K562 (cell line): ENCODE data around the gene KRT5. TPM values are rescaled to one million over a fixed set of nuclear protein-coding genes. Genes with fewer than 3 reads are reported as not detected.

Experiments
- ATAC-seq: fragments of 200-7000 bp; cut with Tn5 transposase; 3 replicates; pipeline ENCODE4 v1.9.1; 2020; ENCODE audit warnings: moderate library complexity
- BruUV-seq: library from RNA; stranded (reverse); fragments of 400-500 nt; replicated peaks from 2 replicates; lab custom pipeline; 2021; lab: Mats Ljungman, UMichigan
- CTCF ChIA-PET: fragments of 300-600 bp; formaldehyde crosslinking; extraction: SDS; loops from one replicate; lab custom pipeline; 2021; ENCODE audit warnings: low intra/inter-chr PET ratio; lab: Yijun Ruan, JAX
- POLR2A ChIA-PET: fragments of 300-600, 350-650 bp; sonication (Branson Sonifier 250); formaldehyde crosslinking; extraction: SDS; loops from one replicate; lab custom pipeline; 2021; ENCODE audit warnings: antibody characterized with exemption, inconsistent platforms; lab: Yijun Ruan, JAX
- DNase-seq, 4 experiments: peaks; one replicate each; pipeline versions ENCODE4 v3.0.0 to v3.0.0-alpha.2; 2011 to 2018; ENCODE audit warnings: low spot score in 3 of 4, mixed read lengths in 3 of 4; ENCODE audit errors: extremely low read depth in 1 of 4
- FAIRE-seq: peaks from 2 replicates; lab custom pipeline; 2011; peaks lifted over from hg19 to GRCh38; lab: Jason Lieb, UNC
- H2AFZ ChIP-seq: 2 replicates; pipeline ENCODE4 v1.6.0; 2011; ENCODE audit warnings: low read depth, low read length, control low read depth, inconsistent platforms
- H3K27ac ChIP-seq: fragments of 200-600 bp; 3 replicates; pipeline ENCODE4 v1.8.0; 2011; ENCODE audit warnings: low read depth, mild to moderate bottlenecking, control low read depth, inconsistent platforms, low read length, moderate library complexity, mixed read lengths; ENCODE audit errors: extremely low read depth
- H3K27me3 ChIP-seq, 2 experiments: fragments of 300-600 bp in 1 of 2; 2 replicates in 1 of 2; 3 replicates in 1 of 2; pipeline versions ENCODE4 v1.6.0 to v1.8.0; 2011; ENCODE audit warnings: inconsistent platforms in 2 of 2, low read length in 2 of 2, mild to moderate bottlenecking in 1 of 2, mixed read lengths in 1 of 2, moderate library complexity in 1 of 2; ENCODE audit not compliant: control insufficient read depth in 2 of 2, insufficient read depth in 2 of 2
- H3K36me3 ChIP-seq: fragments of 300-600 bp; 3 replicates; pipeline ENCODE4 v1.8.0; 2011; ENCODE audit warnings: mild to moderate bottlenecking, low read length, inconsistent platforms; ENCODE audit not compliant: control insufficient read depth, insufficient read depth
- H3K4me1 ChIP-seq, 2 experiments: fragments of 200-600 bp in 1 of 2; replicated peaks in 1 of 2; 2 replicates in 1 of 2; 3 replicates in 1 of 2; pipeline versions ENCODE4 v1.5.1 to v1.8.0; 2011; ENCODE audit warnings: inconsistent platforms in 2 of 2, low read length in 2 of 2, mild to moderate bottlenecking in 1 of 2, mixed read lengths in 1 of 2, moderate library complexity in 1 of 2; ENCODE audit not compliant: control insufficient read depth in 2 of 2, insufficient read depth in 2 of 2
- H3K4me2 ChIP-seq: 2 replicates; pipeline ENCODE4 v1.6.1; 2011; ENCODE audit warnings: low read length, control low read depth, inconsistent platforms, mixed read lengths; ENCODE audit not compliant: insufficient read depth
- H3K4me3 ChIP-seq: fragments of 200-600 bp; sonication (generic), shearing (Covaris generic); 2 replicates; pipeline ENCODE4 v1.5.1; 2016; ENCODE audit warnings: control low read depth, inconsistent platforms
- H3K79me2 ChIP-seq: fragments of 200-600 bp; 3 replicates; pipeline ENCODE4 v1.8.0; 2011; ENCODE audit warnings: low read length, inconsistent platforms; ENCODE audit not compliant: control insufficient read depth, insufficient read depth
- H3K9ac ChIP-seq, 2 experiments: 2 replicates each; pipeline versions ENCODE4 v1.6.0 to v1.6.1; 2011; ENCODE audit warnings: low read depth in 2 of 2, low read length in 2 of 2, control low read depth in 1 of 2, inconsistent platforms in 1 of 2, mild to moderate bottlenecking in 1 of 2, mixed read lengths in 1 of 2; ENCODE audit not compliant: insufficient read depth in 1 of 2
- H3K9me1 ChIP-seq: one replicate; pipeline ENCODE4 v1.6.0; 2011; ENCODE audit warnings: inconsistent platforms, mild to moderate bottlenecking, low read length, moderate library complexity; ENCODE audit not compliant: control insufficient read depth, insufficient read depth
- H3K9me3 ChIP-seq: replicated peaks from 2 replicates; pipeline ENCODE4 v1.5.1; 2011; ENCODE audit warnings: low read depth, low read length, inconsistent platforms; ENCODE audit not compliant: control insufficient read depth, insufficient read depth
- H4K20me1 ChIP-seq: replicated peaks from 2 replicates; pipeline ENCODE4 v1.6.1; 2011; ENCODE audit warnings: low read length, inconsistent platforms, mixed read lengths; ENCODE audit not compliant: control insufficient read depth, insufficient read depth
- WGBS: fragments of 100-300 bp; shearing (Covaris generic); methylation state at CpG from one replicate; pipeline ENCODE4 v1.1.6; 2016; ENCODE audit warnings: low coverage, mixed read lengths; ENCODE audit not compliant: insufficient coverage; ENCODE audit errors: missing lambda C conversion rate; 5-methylcytosine and 5-hydroxymethylcytosine counted together
- in situ Hi-C: fragments of 300-500 bp; cut with MboI; formaldehyde crosslinking; loops from 4 replicates; pipeline ENCODE4 v1.15.0; 2018; ENCODE audit warnings: inconsistent platforms, mixed read lengths
- intact Hi-C: fragments of 100-400 bp; cut with micrococcal nuclease; formaldehyde crosslinking; loops from 2 replicates; pipeline ENCODE4 v1.14.2; 2022
- polyA plus RNA-seq, 8 experiments: library from polyadenylated mRNA; depleted of rRNA in 4 of 8; stranded (reverse) in 5 of 8; unstranded in 3 of 8; fragments of >200 nt; fragmentation: Nextera tagmentation in 2 of 8; fragmentation: Illumina TruSeq in 1 of 8; extraction: Ambion mirVana in 2 of 8; extraction: Trizol in 1 of 8; gene quantifications; 2 replicates each; pipeline versions ENCODE4 v1.2.1 to v1.2.3, GENCODE V29; 2011 to 2014; ENCODE audit warnings: inconsistent platforms in 1 of 8, missing spikeins in 1 of 8
- total RNA-seq, 7 experiments: library from RNA; depleted of rRNA in 6 of 7; stranded (reverse); fragments of >200 nt in 6 of 7; fragmentation: Illumina TruSeq in 2 of 7; extraction: Trizol in 2 of 7; gene quantifications; 2 replicates each; pipeline versions ENCODE4 v1.2.1 to v1.2.3, GENCODE V29; 2011 to 2021; ENCODE audit warnings: low replicate concordance in 1 of 7
- TF ChIP-seq, protein P1 (sequence below), 2 experiments: fragments of 450-650 bp; IDR thresholded peaks; 2 replicates each; pipeline ENCODE4 v1.6.1; 2018; ENCODE audit warnings: mild to moderate bottlenecking in 2 of 2, low read depth in 1 of 2; ENCODE audit not compliant: partially characterized antibody in 2 of 2

KRT5 gene
- total and polyA plus RNA-seq, 9 of the 15 experiments (the other 6 are each of a cell fraction or from before 2014, with no cell fraction given) = 0.32 TPM; not detected in 8

DNA sequence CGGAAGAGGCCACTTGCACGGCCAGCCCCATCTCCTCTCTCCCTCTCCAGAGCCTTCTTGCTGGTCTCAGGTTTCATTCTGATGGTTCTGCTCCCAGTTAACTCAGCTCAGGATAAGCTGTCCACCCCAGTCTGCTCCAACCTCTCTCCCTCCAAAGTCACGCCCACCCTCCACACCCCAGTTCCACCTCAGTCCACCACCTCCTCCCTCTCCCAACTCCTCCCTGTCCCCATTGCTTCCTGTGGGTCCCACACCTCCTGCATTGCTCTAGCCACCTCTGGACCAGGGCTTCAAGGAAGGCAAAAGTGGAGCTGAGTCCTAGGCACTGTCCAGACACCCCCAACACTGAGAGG is 19.6 kb upstream of the KRT5 start:
- DNase-seq (no peak), FAIRE-seq (no peak), ATAC-seq (no peak)
- TF ChIP-seq, protein P1, sequence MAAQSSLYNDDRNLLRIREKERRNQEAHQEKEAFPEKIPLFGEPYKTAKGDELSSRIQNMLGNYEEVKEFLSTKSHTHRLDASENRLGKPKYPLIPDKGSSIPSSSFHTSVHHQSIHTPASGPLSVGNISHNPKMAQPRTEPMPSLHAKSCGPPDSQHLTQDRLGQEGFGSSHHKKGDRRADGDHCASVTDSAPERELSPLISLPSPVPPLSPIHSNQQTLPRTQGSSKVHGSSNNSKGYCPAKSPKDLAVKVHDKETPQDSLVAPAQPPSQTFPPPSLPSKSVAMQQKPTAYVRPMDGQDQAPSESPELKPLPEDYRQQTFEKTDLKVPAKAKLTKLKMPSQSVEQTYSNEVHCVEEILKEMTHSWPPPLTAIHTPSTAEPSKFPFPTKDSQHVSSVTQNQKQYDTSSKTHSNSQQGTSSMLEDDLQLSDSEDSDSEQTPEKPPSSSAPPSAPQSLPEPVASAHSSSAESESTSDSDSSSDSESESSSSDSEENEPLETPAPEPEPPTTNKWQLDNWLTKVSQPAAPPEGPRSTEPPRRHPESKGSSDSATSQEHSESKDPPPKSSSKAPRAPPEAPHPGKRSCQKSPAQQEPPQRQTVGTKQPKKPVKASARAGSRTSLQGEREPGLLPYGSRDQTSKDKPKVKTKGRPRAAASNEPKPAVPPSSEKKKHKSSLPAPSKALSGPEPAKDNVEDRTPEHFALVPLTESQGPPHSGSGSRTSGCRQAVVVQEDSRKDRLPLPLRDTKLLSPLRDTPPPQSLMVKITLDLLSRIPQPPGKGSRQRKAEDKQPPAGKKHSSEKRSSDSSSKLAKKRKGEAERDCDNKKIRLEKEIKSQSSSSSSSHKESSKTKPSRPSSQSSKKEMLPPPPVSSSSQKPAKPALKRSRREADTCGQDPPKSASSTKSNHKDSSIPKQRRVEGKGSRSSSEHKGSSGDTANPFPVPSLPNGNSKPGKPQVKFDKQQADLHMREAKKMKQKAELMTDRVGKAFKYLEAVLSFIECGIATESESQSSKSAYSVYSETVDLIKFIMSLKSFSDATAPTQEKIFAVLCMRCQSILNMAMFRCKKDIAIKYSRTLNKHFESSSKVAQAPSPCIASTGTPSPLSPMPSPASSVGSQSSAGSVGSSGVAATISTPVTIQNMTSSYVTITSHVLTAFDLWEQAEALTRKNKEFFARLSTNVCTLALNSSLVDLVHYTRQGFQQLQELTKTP (IDR thresholded peaks at IDR 0.05; ENCODE audit: low read depth in 1 of 2, partially characterized antibody in 2 of 2) = no peak
- Histone ChIP-seq H3K27ac (no peak overlapping the region), H3K4me3 (no peak overlapping the region), H3K79me2 (no peaks in the 10 kb centered on the region), H4K20me1 (peaks cover 2% of the 10 kb centered on the region; the same call in 1 of the 2 replicates), H2AFZ (no peak overlapping the region), H3K4me2 (no peak overlapping the region), H3K9ac (no peak overlapping the region), H3K36me3 (no peaks in the 10 kb centered on the region), H3K9me3 (no peaks in the 10 kb centered on the region), H3K4me1 (no peaks in the 10 kb centered on the region), H3K27me3 (peaks cover 4 to 17% of the 10 kb centered on the region in 2 experiments; a peak in 2 of 5 replicates), H3K9me1 (no peaks in the 10 kb centered on the region)
- in situ Hi-C loops = no loop called here
- intact Hi-C loops = no loop called here
- WGBS = 0% methylated on average over 3 of the region's 3 CpGs
- no TSS peak for BruUV-seq
- POLR2A ChIA-PET = interaction anchor here (0.5 kb wide), 1 partner anchor 1077 kb away, joined by 3 read pairs; no protein-coding TSS in a partner anchor
- CTCF ChIA-PET = no interaction called here
